OCI-LY7 (cell line): Measurements from ENCODE around the gene UBE2E1. TPM values are rescaled to one million over a fixed set of nuclear protein-coding genes. Genes with fewer than 3 reads are reported as not detected.

ENCODE experiments used
- BruUV-seq: library from RNA; stranded (reverse); fragments of 400-500 nt; replicated peaks from 2 replicates; lab custom pipeline; 2021; lab: Mats Ljungman, UMichigan
- CTCF ChIA-PET: fragments of 300-600 bp; sonication (Branson Sonifier 250); formaldehyde crosslinking; loops from one replicate; lab custom pipeline; 2022; ENCODE audit warnings: antibody characterized with exemption; ENCODE audit not compliant: unreplicated experiment; lab: Charles Lee
- POLR2A ChIA-PET: fragments of 300-600 bp; sonication (Branson Sonifier 250); formaldehyde crosslinking; loops from one replicate; lab custom pipeline; 2022; ENCODE audit warnings: antibody characterized with exemption; lab: Charles Lee
- DNase-seq: peaks from one replicate; pipeline ENCODE4 v3.0.0-alpha.2; 2015; ENCODE audit warnings: low spot score
- H2AFZ ChIP-seq: fragments of 200-600 bp; sonication (generic), shearing (Covaris generic); 2 replicates; pipeline ENCODE4 v1.6.1; 2014; ENCODE audit warnings: mild to moderate bottlenecking, antibody characterized with exemption, low read length, moderate library complexity
- H3K27ac ChIP-seq: fragments of 200-600 bp; sonication (generic); 2 replicates; pipeline ENCODE4 v1.5.1; 2014; ENCODE audit warnings: mixed run types, low read depth, mild to moderate bottlenecking, moderate library complexity, low read length, inconsistent platforms; ENCODE audit not compliant: poor library complexity, severe bottlenecking
- H3K36me3 ChIP-seq: fragments of 200-600 bp; sonication (generic); 2 replicates; pipeline ENCODE4 v1.6.1; 2014; ENCODE audit warnings: mild to moderate bottlenecking, antibody characterized with exemption, low read length, moderate library complexity, mixed read lengths; ENCODE audit not compliant: insufficient read depth
- H3K4me1 ChIP-seq: fragments of 200-600 bp; sonication (generic); 2 replicates; pipeline ENCODE4 v1.5.1; 2014; ENCODE audit warnings: mild to moderate bottlenecking, low read length; ENCODE audit not compliant: insufficient read depth, poor library complexity, severe bottlenecking
- H3K4me2 ChIP-seq: fragments of 200-600 bp; sonication (generic); 2 replicates; pipeline ENCODE4 v1.6.1; 2014; ENCODE audit warnings: mild to moderate bottlenecking, low read length
- H3K4me3 ChIP-seq: fragments of 200-600 bp; sonication (generic); 2 replicates; pipeline ENCODE4 v1.5.1; 2014; ENCODE audit warnings: mild to moderate bottlenecking, low read depth, low read length; ENCODE audit not compliant: poor library complexity, severe bottlenecking
- H3K79me2 ChIP-seq: fragments of 200-600 bp; sonication (generic); 2 replicates; pipeline ENCODE4 v1.6.1; 2016; ENCODE audit warnings: low read depth, mild to moderate bottlenecking, low read length, moderate library complexity, mixed read lengths; ENCODE audit not compliant: insufficient read depth
- H3K9me2 ChIP-seq: fragments of 200-600 bp; sonication (generic); 2 replicates; pipeline ENCODE4 v1.6.1; 2016; ENCODE audit warnings: mild to moderate bottlenecking, low read length, mixed read lengths; ENCODE audit not compliant: insufficient read depth
- H3K9me3 ChIP-seq: fragments of 200-600 bp; sonication (generic); 2 replicates; pipeline ENCODE4 v1.6.1; 2014; ENCODE audit warnings: mild to moderate bottlenecking, mixed run types, low read length, mixed read lengths
- H4K20me1 ChIP-seq: fragments of 200-600 bp; sonication (generic); 2 replicates; pipeline ENCODE4 v1.6.1; 2014; ENCODE audit warnings: mild to moderate bottlenecking, antibody characterized with exemption, low read length, moderate library complexity, mixed read lengths; ENCODE audit not compliant: insufficient read depth
- EZH2phosphoT487 ChIP-seq: fragments of 200-600 bp; sonication (generic); IDR thresholded peaks from 2 replicates; pipeline ENCODE4 v1.6.1; 2018; ENCODE audit warnings: low read depth, borderline replicate concordance, mild to moderate bottlenecking, mixed run types, antibody characterized with exemption, low read length, moderate library complexity, mixed read lengths
- intact Hi-C: fragments of 100-400 bp; cut with micrococcal nuclease; formaldehyde crosslinking; loops from one replicate; pipeline ENCODE4 v1.10.0; 2022; ENCODE audit not compliant: unreplicated experiment
- total RNA-seq, 2 experiments: library from RNA; depleted of rRNA in 1 of 2; stranded (reverse); fragments of >200 nt in 1 of 2; shearing (Covaris generic) in 1 of 2; gene quantifications; 2 replicates each; pipeline ENCODE4 v1.2.3, GENCODE V29; 2014 to 2022
- TF ChIP-seq, protein P1 (sequence below): fragments of 200-600 bp; sonication (generic); conservative IDR thresholded peaks from 2 replicates; pipeline ENCODE4 v1.5.1; 2014; ENCODE audit warnings: mild to moderate bottlenecking, antibody characterized with exemption, low read length, moderate library complexity, mixed read lengths

UBE2E1 gene
- total RNA-seq, 2 experiments from 2014 or later = 126 to 142 TPM

DNA sequence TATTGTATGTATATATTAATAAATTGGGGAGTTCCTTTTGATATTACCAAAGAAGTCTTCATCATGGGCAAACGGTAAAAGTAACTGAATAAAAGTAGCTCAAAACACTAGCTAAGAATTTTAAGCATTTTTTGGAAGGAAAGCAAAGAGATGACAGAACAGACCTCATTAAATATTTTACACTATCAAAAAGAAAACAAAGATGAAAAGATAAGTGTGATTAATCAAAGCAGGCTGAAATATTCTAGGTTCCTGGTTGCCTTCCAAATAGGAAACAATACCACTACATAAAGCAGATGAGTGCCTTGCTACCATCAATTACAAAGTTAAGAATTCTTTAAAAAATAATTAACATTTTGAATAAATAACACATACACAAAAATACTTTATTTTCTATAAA, 107.4 kb downstream of the UBE2E1 start:
- no peak for TF ChIP-seq EZH2phosphoT487
- TF ChIP-seq, protein P1, sequence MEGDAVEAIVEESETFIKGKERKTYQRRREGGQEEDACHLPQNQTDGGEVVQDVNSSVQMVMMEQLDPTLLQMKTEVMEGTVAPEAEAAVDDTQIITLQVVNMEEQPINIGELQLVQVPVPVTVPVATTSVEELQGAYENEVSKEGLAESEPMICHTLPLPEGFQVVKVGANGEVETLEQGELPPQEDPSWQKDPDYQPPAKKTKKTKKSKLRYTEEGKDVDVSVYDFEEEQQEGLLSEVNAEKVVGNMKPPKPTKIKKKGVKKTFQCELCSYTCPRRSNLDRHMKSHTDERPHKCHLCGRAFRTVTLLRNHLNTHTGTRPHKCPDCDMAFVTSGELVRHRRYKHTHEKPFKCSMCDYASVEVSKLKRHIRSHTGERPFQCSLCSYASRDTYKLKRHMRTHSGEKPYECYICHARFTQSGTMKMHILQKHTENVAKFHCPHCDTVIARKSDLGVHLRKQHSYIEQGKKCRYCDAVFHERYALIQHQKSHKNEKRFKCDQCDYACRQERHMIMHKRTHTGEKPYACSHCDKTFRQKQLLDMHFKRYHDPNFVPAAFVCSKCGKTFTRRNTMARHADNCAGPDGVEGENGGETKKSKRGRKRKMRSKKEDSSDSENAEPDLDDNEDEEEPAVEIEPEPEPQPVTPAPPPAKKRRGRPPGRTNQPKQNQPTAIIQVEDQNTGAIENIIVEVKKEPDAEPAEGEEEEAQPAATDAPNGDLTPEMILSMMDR = no peak
- Histone ChIP-seq H3K36me3 (peaks cover 21% of the 10 kb centered on the region), H2AFZ (no peak overlapping the region), H3K79me2 (peaks cover 20% of the 10 kb centered on the region), H3K27ac (no peak overlapping the region), H3K4me1 (peaks cover 27% of the 10 kb centered on the region), H3K4me3 (no peak overlapping the region), H4K20me1 (peaks cover 8% of the 10 kb centered on the region), H3K9me3 (no peaks in the 10 kb centered on the region), H3K4me2 (no peak overlapping the region), H3K9me2 (no peaks in the 10 kb centered on the region)
- BruUV-seq = no TSS peak
- intact Hi-C loops = no loop called here
- CTCF ChIA-PET = no interaction called here
- DNase-seq = no peak
- POLR2A ChIA-PET = interaction anchor here (0.9 to 1.3 kb wide), 3 partner anchors 17 to 706 kb away, joined by 3 to 4 read pairs (median 3); no protein-coding TSS in a partner anchor

DNA sequence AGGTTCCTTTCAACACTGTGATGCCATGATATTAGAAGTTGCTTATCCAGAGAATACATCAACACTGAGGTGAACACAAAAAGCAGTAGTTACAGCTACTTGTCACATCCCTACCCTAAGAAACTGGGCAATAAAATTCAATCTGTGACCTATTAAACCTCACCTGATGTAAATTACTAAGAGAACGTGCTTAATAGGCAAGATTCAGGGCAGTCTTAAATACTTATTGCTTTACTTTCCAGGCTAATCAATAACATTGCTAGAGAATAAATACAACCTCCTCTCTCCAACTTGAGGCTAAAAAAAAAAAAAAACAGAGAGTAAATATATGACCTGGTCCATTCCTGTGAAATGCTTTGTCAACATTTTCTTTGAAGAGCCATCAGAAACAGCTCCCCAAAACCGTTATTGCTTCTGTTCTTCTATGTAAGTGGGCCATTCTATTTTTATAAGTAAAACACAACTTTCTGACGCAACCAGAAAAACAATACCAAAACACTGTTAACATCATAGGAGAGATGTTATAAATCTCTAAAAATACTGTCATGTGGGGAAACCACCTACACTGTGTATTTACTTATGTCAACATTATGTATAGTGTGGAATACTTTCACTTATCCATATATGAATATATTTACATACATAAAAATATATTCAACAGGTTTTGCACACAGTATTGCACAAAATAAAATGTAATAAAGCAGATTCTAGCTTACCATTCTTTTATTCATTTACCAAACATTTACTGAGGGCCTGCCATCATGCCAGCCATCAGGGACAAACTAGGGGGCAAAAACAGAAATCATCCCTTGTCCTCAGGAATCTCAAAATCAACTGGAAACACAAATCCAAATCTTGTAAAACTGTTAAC, 108.4 kb downstream of the UBE2E1 start:
- Histone ChIP-seq H2AFZ (no peak overlapping the region), H3K79me2 (peaks cover 30% of the 10 kb centered on the region), H4K20me1 (peaks cover 17% of the 10 kb centered on the region), H3K4me1 (peaks cover 32% of the 10 kb centered on the region), H3K4me3 (no peak overlapping the region), H3K36me3 (peaks cover 30% of the 10 kb centered on the region), H3K9me2 (no peaks in the 10 kb centered on the region), H3K9me3 (no peaks in the 10 kb centered on the region), H3K27ac (no peak overlapping the region), H3K4me2 (peak overlapping the region; percentile 86)
- TF ChIP-seq, protein P1 = no peak
- no peak for TF ChIP-seq EZH2phosphoT487
- no peak for DNase-seq
- ChIA-PET CTCF (no interaction called here), POLR2A (interaction anchor here (0.6 to 1.3 kb wide), 7 partner anchors 13 to 707 kb away, joined by 3 to 4 read pairs (median 3); no protein-coding TSS in a partner anchor)
- intact Hi-C loops = no loop called here
- no TSS peak for BruUV-seq
